Measurements from ENCODE around the gene LAMTOR1. TPM values are rescaled to one million over a fixed set of nuclear protein-coding genes. Genes with fewer than 3 reads are reported as not detected.

LAMTOR1 gene
- total RNA-seq, 4 donors from 2014 or later = 86.6 to 132 (median 88.1) TPM

GRCh38 chr11:72081184-72081644 is 21.9 kb downstream of the LAMTOR1 start:
- Histone ChIP-seq H3K36me3 (peaks cover 0 to 2% (median 0%) of the 10 kb centered on the region in 3 donors), H3K4me1 (peaks cover 0 to 24% (median 5%) of the 10 kb centered on the region in 4 donors), H3K9me3 (no peaks in the 10 kb centered on the region), H3K27me3 (no peaks in the 10 kb centered on the region), H3K27ac (peak overlapping the region; percentile 77 to 90 (median 84)), H3K4me3 (peak overlapping the region; percentile 57 to 88 (median 76))
- TF ChIP-seq, protein P1, sequence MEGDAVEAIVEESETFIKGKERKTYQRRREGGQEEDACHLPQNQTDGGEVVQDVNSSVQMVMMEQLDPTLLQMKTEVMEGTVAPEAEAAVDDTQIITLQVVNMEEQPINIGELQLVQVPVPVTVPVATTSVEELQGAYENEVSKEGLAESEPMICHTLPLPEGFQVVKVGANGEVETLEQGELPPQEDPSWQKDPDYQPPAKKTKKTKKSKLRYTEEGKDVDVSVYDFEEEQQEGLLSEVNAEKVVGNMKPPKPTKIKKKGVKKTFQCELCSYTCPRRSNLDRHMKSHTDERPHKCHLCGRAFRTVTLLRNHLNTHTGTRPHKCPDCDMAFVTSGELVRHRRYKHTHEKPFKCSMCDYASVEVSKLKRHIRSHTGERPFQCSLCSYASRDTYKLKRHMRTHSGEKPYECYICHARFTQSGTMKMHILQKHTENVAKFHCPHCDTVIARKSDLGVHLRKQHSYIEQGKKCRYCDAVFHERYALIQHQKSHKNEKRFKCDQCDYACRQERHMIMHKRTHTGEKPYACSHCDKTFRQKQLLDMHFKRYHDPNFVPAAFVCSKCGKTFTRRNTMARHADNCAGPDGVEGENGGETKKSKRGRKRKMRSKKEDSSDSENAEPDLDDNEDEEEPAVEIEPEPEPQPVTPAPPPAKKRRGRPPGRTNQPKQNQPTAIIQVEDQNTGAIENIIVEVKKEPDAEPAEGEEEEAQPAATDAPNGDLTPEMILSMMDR (IDR thresholded peaks at IDR 0.05) = no peak
- TF ChIP-seq POLR2A (IDR thresholded peaks at IDR 0.05) = no peak
- no peak for DNase-seq

- Histone ChIP-seq H3K4me1 (peaks cover 0 to 24% (median 5%) of the 10 kb centered on the region in 4 donors), H3K9me3 (no peaks in the 10 kb centered on the region), H3K27me3 (no peaks in the 10 kb centered on the region), H3K27ac (peak within 1 kb of the TSS; percentile 77 to 90 (median 84)), H3K4me3 (peak within 1 kb of the TSS; percentile 57 to 88 (median 76)), H3K36me3 (peaks cover 0 to 6% (median 0%) of the 10 kb centered on the region in 3 donors)
- TF ChIP-seq POLR2A (IDR thresholded peaks at IDR 0.05) = peak; percentile 51 to 58
- TF ChIP-seq, protein P1 (IDR thresholded peaks at IDR 0.05) = no peak
- DNase-seq = peak; percentile 98 to 100 (median 100)
These were observed 22.5 kb downstream of the LAMTOR1 start, which contains the start of the genes LRRC51 and NUMA1 for GRCh38 chr11:72080326-72081183. Gene LRRC51, plus strand, starts transcription at chr11:72080850. Its CDS starts 8,234 bp downstream, at chr11:72089084. Gene NUMA1, minus strand, starts transcription at chr11:72080542. Its CDS starts 44,599 bp downstream, at chr11:72035943.

GRCh38 chr11:72079819-72080325 is 23.2 kb downstream of the LAMTOR1 start:
- H3K9me3 ChIP-seq = no peaks in the 10 kb centered on the region
- H3K4me1 ChIP-seq = peaks cover 0 to 24% (median 5%) of the 10 kb centered on the region in 4 donors
- H3K27ac ChIP-seq = peak overlapping the region; percentile 77 to 90 (median 84)
- no peaks in the 10 kb centered on the region for H3K27me3 ChIP-seq
- peaks cover 0 to 6% (median 0%) of the 10 kb centered on the region in 3 donors for H3K36me3 ChIP-seq
- peak in 2 of 3 donors; percentile 19 to 51 for DNase-seq
- H3K4me3 ChIP-seq = peak overlapping the region; percentile 57 to 88 (median 76)
- TF ChIP-seq POLR2A (IDR thresholded peaks at IDR 0.05) = no peak
- TF ChIP-seq, protein P1 (IDR thresholded peaks at IDR 0.05) = no peak

DNA sequence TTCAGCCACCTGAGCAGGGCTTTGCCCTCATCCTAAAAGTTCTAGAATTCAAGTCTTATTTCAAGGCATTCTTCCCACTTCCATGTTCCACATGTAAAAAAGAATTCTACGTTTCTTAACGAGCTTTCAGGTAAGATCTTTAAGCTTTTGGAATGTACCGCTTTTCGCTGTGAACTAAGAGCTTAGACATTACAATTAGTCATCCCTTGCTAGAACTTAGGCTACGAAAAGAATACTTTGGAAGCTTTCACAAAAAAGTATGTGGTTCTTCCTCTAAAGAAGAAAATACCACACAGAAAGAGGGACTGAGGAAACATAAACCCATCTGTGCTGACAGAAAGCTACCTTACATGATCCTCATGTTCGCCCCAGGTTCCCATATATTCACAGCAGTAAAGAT is 24.6 kb downstream of the LAMTOR1 start:
- Histone ChIP-seq H3K4me3 (no peak overlapping the region), H3K27me3 (no peaks in the 10 kb centered on the region), H3K36me3 (peaks cover 0 to 6% (median 0%) of the 10 kb centered on the region in 3 donors), H3K4me1 (peaks cover 0 to 24% (median 5%) of the 10 kb centered on the region in 4 donors), H3K9me3 (no peaks in the 10 kb centered on the region), H3K27ac (peak overlapping the region in 1 of 4 donors; percentile 90)
- DNase-seq = no peak
- TF ChIP-seq POLR2A (IDR thresholded peaks at IDR 0.05) = no peak
- TF ChIP-seq, protein P1 (IDR thresholded peaks at IDR 0.05) = no peak

DNA sequence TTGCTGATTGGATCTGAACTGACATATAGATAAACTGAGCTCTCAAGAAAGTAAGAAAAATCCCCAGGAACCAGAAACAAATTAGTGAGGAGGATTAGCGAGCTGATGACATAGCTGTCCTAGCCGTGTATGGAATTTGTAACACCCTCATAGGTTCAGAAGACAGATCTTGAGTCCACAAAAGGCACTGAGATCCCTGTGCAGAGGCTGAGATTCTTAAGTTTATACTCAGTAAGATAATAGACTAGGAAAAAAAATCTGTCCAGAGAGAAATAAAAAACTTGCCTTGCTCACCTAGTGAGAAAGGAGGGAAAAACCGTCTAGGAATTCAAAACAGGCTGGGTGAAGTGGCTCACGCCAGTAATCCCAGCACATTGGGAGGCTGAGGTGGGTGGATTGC is 27.3 kb downstream of the LAMTOR1 start:
- no peak overlapping the region for H3K4me3 ChIP-seq
- TF ChIP-seq POLR2A (IDR thresholded peaks at IDR 0.05) = no peak
- TF ChIP-seq, protein P1 (IDR thresholded peaks at IDR 0.05) = no peak
- H3K9me3 ChIP-seq = no peaks in the 10 kb centered on the region
- peaks cover 0 to 6% (median 0%) of the 10 kb centered on the region in 3 donors for H3K36me3 ChIP-seq
- peaks cover 0 to 19% (median 0%) of the 10 kb centered on the region in 4 donors for H3K4me1 ChIP-seq
- H3K27me3 ChIP-seq = no peaks in the 10 kb centered on the region
- DNase-seq = no peak
- no peak overlapping the region for H3K27ac ChIP-seq

Measured in Peyer's patch (tissue), 4 donors.